Caco-2 (cell line): Measurements from ENCODE around the gene LSP1. TPM values are rescaled to one million over a fixed set of nuclear protein-coding genes. Genes with fewer than 3 reads are reported as not detected.
A peak's percentile ranks its signal among the peaks of the same experiment; 100 is the strongest.
"Not testable (repeated sequence)": the region's sequence is repeated elsewhere in the genome, so short reads cannot be mapped to it uniquely, and the experiment has no call there.

Experiments used
- BruUV-seq: library from RNA; stranded (reverse); fragments of 400-500 nt; replicated peaks from 2 replicates; lab custom pipeline; 2021; lab: Mats Ljungman, UMichigan
- CTCF ChIA-PET: fragments of 300-600 bp; sonication (Branson Sonifier 250); formaldehyde crosslinking; loops from one replicate; lab custom pipeline; 2022; ENCODE audit warnings: antibody characterized with exemption; lab: Charles Lee
- POLR2A ChIA-PET: fragments of 300-600 bp; sonication (Branson Sonifier 250); formaldehyde crosslinking; loops from one replicate; lab custom pipeline; 2022; ENCODE audit warnings: antibody characterized with exemption; lab: Charles Lee
- DNase-seq, 2 experiments: peaks; one replicate each; pipeline versions ENCODE4 v3.0.0 to v3.0.0-alpha.2; 2020 to 2022
- H3K27me3 ChIP-seq: replicated peaks from 2 replicates; pipeline ENCODE4 v1.6.0; 2011; ENCODE audit warnings: low read length; ENCODE audit not compliant: control insufficient read depth, insufficient read depth
- H3K36me3 ChIP-seq: 2 replicates; pipeline ENCODE4 v1.5.1; 2011; ENCODE audit warnings: low read length; ENCODE audit not compliant: control insufficient read depth, insufficient read depth
- H3K4me1 ChIP-seq: fragments of 250-450 bp; sonication (Bioruptor Pico); 2 replicates; pipeline ENCODE4 v1.5.1; 2020; ENCODE audit warnings: mild to moderate bottlenecking
- H3K4me3 ChIP-seq: 2 replicates; pipeline ENCODE4 v1.5.1; 2011; ENCODE audit warnings: low read depth, mild to moderate bottlenecking, control low read depth, low read length
- H3K9me3 ChIP-seq: fragments of 250-450 bp; sonication (Bioruptor Pico); 2 replicates; pipeline ENCODE4 v1.5.1; 2020; ENCODE audit warnings: mild to moderate bottlenecking, moderate library complexity
- H3K27ac Mint-ChIP-seq: one replicate; pipeline ENCODE4 v1.8.0; 2022; ENCODE audit warnings: mixed read lengths; ENCODE audit not compliant: unreplicated experiment
- H3K27me3 Mint-ChIP-seq: one replicate; pipeline ENCODE4 v1.8.0; 2022; ENCODE audit warnings: mixed read lengths; ENCODE audit not compliant: insufficient read depth, unreplicated experiment
- H3K36me3 Mint-ChIP-seq: one replicate; pipeline ENCODE4 v1.8.0; 2022; ENCODE audit warnings: mild to moderate bottlenecking, mixed read lengths; ENCODE audit not compliant: insufficient read depth, unreplicated experiment
- H3K4me1 Mint-ChIP-seq: one replicate; pipeline ENCODE4 v1.8.0; 2022; ENCODE audit warnings: low read depth, mixed read lengths; ENCODE audit not compliant: unreplicated experiment
- H3K4me3 Mint-ChIP-seq: one replicate; pipeline ENCODE4 v1.8.0; 2022; ENCODE audit warnings: mild to moderate bottlenecking, moderate library complexity, mixed read lengths; ENCODE audit not compliant: unreplicated experiment
- H3K9me3 Mint-ChIP-seq: one replicate; pipeline ENCODE4 v1.8.0; 2022; ENCODE audit warnings: mixed read lengths; ENCODE audit not compliant: unreplicated experiment
- CTCF ChIP-seq, 2 experiments: fragments of 200-600 bp in 1 of 2; IDR thresholded peaks; 1 replicate in 1 of 2; 2 replicates in 1 of 2; pipeline versions ENCODE4 v1.5.1 to v1.8.0; 2011 to 2022; ENCODE audit warnings: antibody characterized with exemption in 1 of 2, control low read depth in 1 of 2, inconsistent platforms in 1 of 2, low read depth in 1 of 2, low read length in 1 of 2, mild to moderate bottlenecking in 1 of 2, moderate library complexity in 1 of 2; ENCODE audit not compliant: insufficient read depth in 1 of 2, severe bottlenecking in 1 of 2, unreplicated experiment in 1 of 2
- intact Hi-C: fragments of 100-400 bp; cut with micrococcal nuclease; formaldehyde crosslinking; loops from one replicate; pipeline ENCODE4 v1.10.0; 2022; ENCODE audit not compliant: unreplicated experiment
- total RNA-seq: library from RNA; stranded (reverse); gene quantifications from 2 replicates; pipeline ENCODE4 v1.2.3, GENCODE V29; 2022

LSP1 gene
- total RNA-seq, 1 experiment from 2014 or later, result not detected

GRCh38 chr11:1883346-1884302 is 30.7 kb downstream of the LSP1 start:
- TF ChIP-seq CTCF (IDR thresholded peaks at IDR 0.05; ENCODE audit: insufficient read depth in 1 of 2, low read depth in 1 of 2, low read length in 1 of 2, severe bottlenecking in 1 of 2, unreplicated experiment in 1 of 2), result no peak
- no peaks in the 10 kb centered on the region for H3K36me3 Mint-ChIP-seq
- H3K27me3 Mint-ChIP-seq, result no peaks in the 10 kb centered on the region
- no peak overlapping the region for H3K4me3 Mint-ChIP-seq
- no peaks in the 10 kb centered on the region for H3K9me3 Mint-ChIP-seq
- no peak overlapping the region for H3K4me3 ChIP-seq
- no TSS peak for BruUV-seq
- no peaks in the 10 kb centered on the region for H3K9me3 ChIP-seq
- DNase-seq, result peak in 1 of 2 experiments; percentile 29
- no peak overlapping the region for H3K27ac Mint-ChIP-seq
- H3K4me1 ChIP-seq, result peaks cover 8% of the 10 kb centered on the region
- ChIA-PET CTCF (interaction anchor here (0.8 to 3.7 kb wide), 10 partner anchors 50 to 272 kb away, joined by 3 to 140 read pairs (median 18); partner anchors contain the start of genes KRTAP5-6, MRPL23 and SYT8), POLR2A (no interaction called here)
- no peaks in the 10 kb centered on the region for H3K36me3 ChIP-seq
- intact Hi-C loops, result loop anchor here (5.0 kb wide), 1 partner anchor 56 kb away; no protein-coding TSS in a partner anchor
- H3K4me1 Mint-ChIP-seq, result no peaks in the 10 kb centered on the region
- H3K27me3 ChIP-seq, result no peaks in the 10 kb centered on the region

- TF ChIP-seq CTCF (IDR thresholded peaks at IDR 0.05; ENCODE audit: insufficient read depth in 1 of 2, low read depth in 1 of 2, low read length in 1 of 2, severe bottlenecking in 1 of 2, unreplicated experiment in 1 of 2), result no peak
- intact Hi-C loops, result loop anchor here (5.0 kb wide), 1 partner anchor 57 kb away; no protein-coding TSS in a partner anchor
- no peaks in the 10 kb centered on the region for H3K36me3 ChIP-seq
- no peaks in the 10 kb centered on the region for H3K27me3 ChIP-seq
- no peak overlapping the region for H3K4me3 ChIP-seq
- H3K27ac Mint-ChIP-seq, result no peak overlapping the region
- H3K4me3 Mint-ChIP-seq, result no peak overlapping the region
- CTCF ChIA-PET, result interaction anchor here (0.8 to 3.7 kb wide), 4 partner anchors 64 to 272 kb away, joined by 5 to 140 read pairs (median 26); partner anchors contain the start of gene MRPL23
- H3K36me3 Mint-ChIP-seq, result no peaks in the 10 kb centered on the region
- peaks cover 8% of the 10 kb centered on the region for H3K4me1 ChIP-seq
- H3K27me3 Mint-ChIP-seq, result no peaks in the 10 kb centered on the region
- no peaks in the 10 kb centered on the region for H3K9me3 Mint-ChIP-seq
- POLR2A ChIA-PET, result no interaction called here
- DNase-seq, result no peak
- H3K9me3 ChIP-seq, result no peaks in the 10 kb centered on the region
- no TSS peak for BruUV-seq
- no peaks in the 10 kb centered on the region for H3K4me1 Mint-ChIP-seq
Observed at GRCh38 chr11:1884303-1884700, 31.4 kb downstream of the LSP1 start.

GRCh38 chr11:1886551-1886950 is 33.7 kb downstream of the LSP1 start:
- H3K27me3 Mint-ChIP-seq, H3K36me3 Mint-ChIP-seq, H3K4me3 ChIP-seq, H3K36me3 ChIP-seq, BruUV-seq, H3K9me3 ChIP-seq, H3K4me1 Mint-ChIP-seq, intact Hi-C loops, H3K27ac Mint-ChIP-seq, H3K9me3 Mint-ChIP-seq, H3K4me3 Mint-ChIP-seq, DNase-seq, H3K4me1 ChIP-seq, CTCF ChIA-PET, POLR2A ChIA-PET, H3K27me3 ChIP-seq: not testable (repeated sequence)
